Duodenal mucosa (tissue), 2 donors: ENCODE data around the gene PUS7L.

ENCODE experiments used
- H3K27ac ChIP-seq: one replicate; pipeline ENCODE4 v1.7.0; 2013; ENCODE audit warnings: low read depth, low read length
- H3K27me3 ChIP-seq, 2 donors: one replicate each; pipeline ENCODE4 v1.7.0; 2013; ENCODE audit warnings: low read length in 2 of 2, control low read depth in 1 of 2; ENCODE audit not compliant: insufficient read depth in 2 of 2, control insufficient read depth in 1 of 2
- H3K36me3 ChIP-seq, 2 donors: one replicate each; pipeline ENCODE4 v1.7.0; 2013; ENCODE audit warnings: low read length in 2 of 2, control low read depth in 1 of 2; ENCODE audit not compliant: insufficient read depth in 2 of 2, control insufficient read depth in 1 of 2
- H3K4me1 ChIP-seq, 2 donors: one replicate each; pipeline ENCODE4 v1.7.0; 2013; ENCODE audit warnings: low read length in 2 of 2, control low read depth in 1 of 2; ENCODE audit not compliant: insufficient read depth in 2 of 2, control insufficient read depth in 1 of 2
- H3K4me3 ChIP-seq, 2 donors: one replicate each; pipeline ENCODE4 v1.7.0; 2013; ENCODE audit warnings: low read length in 2 of 2, low read depth in 1 of 2
- H3K9ac ChIP-seq, 2 donors: one replicate each; pipeline ENCODE4 v1.7.0; 2013; ENCODE audit warnings: low read length in 2 of 2, low read depth in 1 of 2
- H3K9me3 ChIP-seq, 2 donors: one replicate each; pipeline ENCODE4 v1.7.0; 2013; ENCODE audit warnings: low read length in 2 of 2, control low read depth in 1 of 2; ENCODE audit not compliant: control insufficient read depth in 1 of 2

PUS7L gene

GRCh38 chr12:43676183-43676813 lies 82.3 kb downstream of the PUS7L start:
- no peaks in the 10 kb centered on the region for H3K36me3 ChIP-seq
- no peak overlapping the region for H3K4me3 ChIP-seq
- no peak overlapping the region for H3K27ac ChIP-seq
- no peaks in the 10 kb centered on the region for H3K9me3 ChIP-seq
- no peak overlapping the region for H3K9ac ChIP-seq
- H3K4me1 ChIP-seq, result no peaks in the 10 kb centered on the region
- H3K27me3 ChIP-seq, result no peaks in the 10 kb centered on the region

GRCh38 chr12:43675048-43675904 lies 83.3 kb downstream of the PUS7L start:
- H3K4me1 ChIP-seq, result no peaks in the 10 kb centered on the region
- no peak overlapping the region for H3K27ac ChIP-seq
- no peak overlapping the region for H3K9ac ChIP-seq
- H3K9me3 ChIP-seq, result no peaks in the 10 kb centered on the region
- H3K27me3 ChIP-seq, result no peaks in the 10 kb centered on the region
- H3K36me3 ChIP-seq, result no peaks in the 10 kb centered on the region
- H3K4me3 ChIP-seq, result no peak overlapping the region

GRCh38 chr12:43669373-43669772 lies 89.2 kb downstream of the PUS7L start:
- Histone ChIP-seq H3K4me1 (no peaks in the 10 kb centered on the region), H3K36me3 (no peaks in the 10 kb centered on the region), H3K9ac (no peak overlapping the region), H3K27me3 (no peaks in the 10 kb centered on the region), H3K9me3 (no peaks in the 10 kb centered on the region), H3K4me3 (no peak overlapping the region), H3K27ac (no peak overlapping the region)
